HG03342 (cell line): ENCODE data around the gene TMLHE.
"Not testable (repeated sequence)": the region's sequence is repeated elsewhere in the genome, so short reads cannot be mapped to it uniquely, and the experiment has no call there.

Experiments
- ATAC-seq: cut with Tn5 transposase; IDR thresholded peaks from one replicate; pipeline ENCODE4 v1.9.1; 2021; ENCODE audit warnings: mild to moderate bottlenecking, moderate library complexity; ENCODE audit not compliant: unreplicated experiment

Gene TMLHE

DNA sequence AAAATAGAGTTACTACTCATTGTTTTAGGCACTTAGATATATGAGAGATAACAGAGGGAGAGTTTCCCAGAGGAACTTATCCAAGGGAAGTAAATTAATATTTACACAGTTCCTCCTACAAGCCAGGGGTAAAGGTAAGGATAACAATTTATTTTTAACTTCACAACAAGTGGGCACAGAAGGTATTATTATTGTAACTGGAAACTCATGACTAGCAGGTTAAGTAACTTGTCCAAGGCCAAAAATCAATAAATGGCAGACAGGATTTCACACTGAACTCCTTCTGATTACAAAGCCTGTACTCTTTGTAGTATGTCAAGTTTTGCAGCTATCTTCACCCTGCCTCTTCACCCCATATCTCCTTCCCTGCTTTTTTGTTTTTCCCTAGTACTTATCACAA lies 107.5 kb downstream of the TMLHE start:
- no peak for ATAC-seq

DNA sequence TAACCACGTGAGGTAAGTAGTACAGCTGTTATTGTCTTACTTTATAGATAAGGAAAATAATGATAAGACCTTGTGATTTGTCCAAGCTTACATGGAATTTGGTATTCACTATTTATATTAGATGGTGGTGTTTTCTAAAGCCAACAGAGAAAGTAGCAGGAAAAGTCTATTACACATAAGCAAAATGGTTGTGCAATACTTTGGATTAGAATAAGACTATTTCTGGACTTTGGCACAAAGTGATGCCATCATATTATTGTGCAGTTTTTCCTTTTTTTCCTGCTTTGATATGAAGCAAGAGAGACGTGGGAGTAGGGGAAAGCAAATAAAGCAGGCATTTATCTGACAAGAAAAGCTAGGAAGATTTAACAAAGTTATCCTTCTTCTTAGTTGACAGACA lies 117.6 kb downstream of the TMLHE start:
- ATAC-seq, result not testable (repeated sequence)

DNA sequence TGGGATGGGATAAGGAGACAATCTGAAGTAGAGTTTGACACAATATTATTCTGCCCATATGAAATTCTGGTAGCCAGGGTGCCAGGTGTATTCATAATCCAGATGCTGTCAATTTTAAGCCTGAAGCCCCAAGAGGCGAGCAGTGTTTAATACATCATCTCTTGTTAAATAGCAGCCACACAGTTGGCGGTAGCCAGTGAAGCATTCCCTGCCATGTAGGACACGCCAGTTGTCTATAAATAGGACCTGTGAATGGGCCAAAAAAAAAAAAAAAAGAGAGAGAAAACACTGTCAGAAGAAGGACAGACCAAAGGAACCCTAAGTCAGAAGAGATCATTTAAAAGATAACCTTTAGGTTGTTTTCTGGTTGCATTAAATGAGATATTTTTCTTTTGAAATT lies 121.3 kb downstream of the TMLHE start:
- not testable (repeated sequence) for ATAC-seq

DNA sequence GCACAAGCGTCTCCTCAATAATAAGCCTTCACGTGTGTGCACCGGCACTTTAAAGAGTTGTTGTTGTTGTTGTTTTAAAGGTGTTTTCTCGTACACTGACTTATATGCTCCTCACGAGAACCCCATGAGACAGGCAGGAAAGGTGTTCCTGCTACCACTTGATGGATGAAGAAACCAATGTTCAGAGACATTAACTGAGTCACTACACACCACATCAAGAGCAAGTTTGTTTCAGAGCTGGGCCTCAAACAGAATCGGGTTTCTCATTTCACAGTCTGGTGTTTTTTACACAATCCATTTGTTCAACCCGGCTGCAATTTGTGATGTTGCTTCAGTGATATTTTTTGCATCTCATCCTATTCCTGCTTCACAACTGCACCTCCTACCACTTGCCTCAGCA lies 135.6 kb downstream of the TMLHE start:
- not testable (repeated sequence) for ATAC-seq

DNA sequence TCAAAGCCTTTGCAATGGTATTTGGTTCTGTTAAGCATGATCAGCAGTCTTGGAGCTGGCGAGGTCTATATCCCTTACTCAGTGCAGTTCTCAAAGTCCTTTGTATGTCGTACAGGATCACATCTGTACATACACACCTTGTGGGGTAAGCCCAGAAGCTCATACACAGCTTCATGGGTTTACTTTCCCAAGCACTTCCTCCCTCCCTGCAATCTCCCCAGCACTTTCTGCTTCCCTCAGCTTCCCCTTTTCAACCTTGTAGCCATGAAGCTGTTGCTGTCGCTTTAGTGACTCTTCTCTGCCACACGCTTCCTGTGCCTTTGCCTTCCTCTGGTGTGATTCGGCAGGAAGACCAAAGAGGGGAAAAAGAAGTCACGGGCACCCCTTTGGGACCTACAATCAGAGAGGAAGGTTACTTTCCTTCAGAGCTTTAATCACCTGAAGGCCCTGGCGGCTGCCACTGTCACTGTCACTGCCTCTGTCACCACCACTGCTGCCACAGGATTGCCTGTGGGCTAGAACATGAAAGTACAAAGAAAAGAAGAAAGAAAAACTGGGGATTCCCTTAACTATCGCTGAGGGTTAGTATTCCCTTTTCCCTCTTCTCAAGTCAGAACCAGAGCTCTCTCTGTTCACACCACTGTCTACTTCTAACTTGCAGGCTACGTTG lies 146.3 kb downstream of the TMLHE start:
- ATAC-seq, result peak; percentile 71

DNA sequence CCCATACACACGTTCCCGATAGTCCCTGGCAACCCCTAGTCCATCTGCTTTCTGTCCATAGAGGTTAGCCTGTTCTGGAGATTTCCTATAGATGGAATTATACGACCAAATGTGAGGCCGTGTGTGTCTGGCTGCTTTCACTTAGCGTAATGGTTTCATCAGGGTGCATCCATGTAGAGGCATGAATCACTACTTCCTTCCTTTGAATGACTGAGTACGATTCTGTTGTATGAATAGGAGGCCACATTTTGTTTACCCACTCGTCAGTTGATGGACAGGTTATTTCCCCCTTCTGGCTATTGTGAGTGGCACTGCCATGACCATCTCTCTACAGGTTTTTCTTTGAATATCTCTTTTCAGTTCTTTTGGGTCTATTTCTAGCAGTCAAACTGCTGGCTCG lies 152.3 kb downstream of the TMLHE start:
- ATAC-seq, result not testable (repeated sequence)

DNA sequence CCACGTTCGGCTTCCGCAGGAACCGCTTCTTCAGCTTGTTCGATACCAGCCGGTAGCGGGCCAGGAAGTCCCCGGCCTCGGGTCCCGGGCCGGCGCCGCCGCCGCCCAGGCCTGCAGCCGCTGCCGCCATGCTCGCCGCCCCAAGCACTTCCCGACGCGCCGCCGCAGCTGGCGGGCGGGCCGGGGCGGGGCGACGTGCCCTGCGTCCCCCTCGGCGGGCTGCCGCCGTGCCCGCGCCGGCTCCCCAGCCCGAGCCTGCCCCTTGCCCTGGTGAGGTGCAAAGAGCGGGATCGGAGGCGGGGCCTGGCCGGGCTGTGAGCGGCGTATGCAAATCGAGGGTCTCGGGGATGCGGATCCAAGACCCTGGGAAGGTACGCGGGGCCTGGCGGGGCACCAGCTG lies 154.3 kb downstream of the TMLHE start, which contains the start of gene F8A3:
Gene F8A3 (minus strand): TSS at position 150 of the 400 bp plus-strand sequence. CDS start 20 bp downstream, at position 130.
- peak; percentile 71 for ATAC-seq

DNA sequence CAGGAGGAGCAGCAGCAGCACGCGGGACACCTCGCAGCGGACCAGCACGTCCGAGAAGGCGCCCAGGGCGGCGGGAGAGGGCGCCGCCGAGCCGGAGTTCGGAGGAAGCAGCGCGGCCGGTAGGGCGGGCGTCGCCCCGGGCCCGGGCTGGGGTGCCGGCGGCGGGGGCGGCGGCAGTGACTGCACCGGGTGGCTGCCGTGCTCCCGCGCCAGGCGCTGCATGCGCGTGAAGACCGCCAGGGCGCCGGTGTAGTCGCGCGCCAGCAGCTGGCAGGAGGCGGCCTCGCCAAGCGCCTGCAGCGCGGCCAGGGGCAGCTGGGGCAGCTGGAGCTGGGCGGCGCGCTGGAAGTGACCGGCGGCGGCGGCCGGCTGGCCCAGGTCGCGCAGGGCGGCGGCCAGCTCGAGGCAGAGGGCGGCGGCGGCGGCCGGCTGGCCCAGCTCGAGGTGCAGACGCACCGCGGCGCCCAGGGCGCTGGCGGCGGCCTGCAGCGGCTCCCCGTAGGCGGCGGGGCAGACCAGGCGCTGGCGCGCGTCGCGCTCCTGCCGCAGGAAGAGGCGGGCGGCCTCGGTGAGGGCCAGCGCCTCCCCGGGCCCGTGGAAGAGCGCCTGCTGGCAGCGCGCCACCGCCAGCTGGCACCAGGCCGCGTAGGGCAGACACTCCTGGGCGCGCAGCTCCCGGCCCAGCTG lies 154.8 kb downstream of the TMLHE start:
- ATAC-seq, result peak; percentile 48

DNA sequence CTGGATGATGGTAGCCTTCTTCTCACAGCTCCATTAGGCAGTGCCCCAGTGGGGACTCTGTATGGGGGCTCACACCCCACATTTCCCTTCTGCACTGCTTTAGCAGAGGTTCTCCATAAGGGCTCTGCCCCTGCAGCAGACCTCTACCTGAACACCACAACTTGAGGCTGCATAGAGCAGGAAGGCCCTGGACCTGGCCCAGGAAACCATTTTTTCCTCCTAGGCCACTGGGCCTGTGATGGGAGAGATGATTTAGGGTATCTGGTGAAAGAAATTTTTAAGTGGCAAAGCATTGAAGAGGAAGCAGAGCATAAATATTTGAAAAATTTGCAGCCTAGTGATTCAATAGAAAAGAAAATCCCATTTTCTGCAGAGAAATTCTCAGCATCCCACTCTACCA lies 171.7 kb downstream of the TMLHE start:
- ATAC-seq, result no peak
